Activated CD4-positive, alpha-beta T cell treated with anti-CD3 and anti-CD28 coated beads for 36 hours (primary cell): Measurements from ENCODE around the gene ATP1A4. TPM values are rescaled to one million over a fixed set of nuclear protein-coding genes. Genes with fewer than 3 reads are reported as not detected.
A peak's percentile ranks its signal among the peaks of the same experiment; 100 is the strongest.

Experiments
- ATAC-seq: fragments of 200-7000 bp; cut with Tn5 transposase; one replicate; pipeline ENCODE4 v1.10.0; 2021; ENCODE audit warnings: mild to moderate bottlenecking, moderate library complexity
- CTCF ChIA-PET: fragments of 350-600 bp; sonication (Branson Sonifier 250); formaldehyde crosslinking; loops from one replicate; lab custom pipeline; 2021; ENCODE audit warnings: antibody characterized with exemption; lab: Charles Lee
- POLR2A ChIA-PET: fragments of 350-600 bp; sonication (Branson Sonifier 250); formaldehyde crosslinking; loops from one replicate; lab custom pipeline; 2021; ENCODE audit warnings: antibody characterized with exemption, inconsistent platforms; lab: Charles Lee
- DNase-seq: peaks from one replicate; pipeline ENCODE4 v3.0.0-alpha.2; 2020
- H3K27ac Mint-ChIP-seq: one replicate; pipeline ENCODE4 v1.8.0; 2021; ENCODE audit warnings: mixed read lengths
- H3K27me3 Mint-ChIP-seq: one replicate; pipeline ENCODE4 v1.8.0; 2021; ENCODE audit warnings: mixed read lengths
- H3K36me3 Mint-ChIP-seq: one replicate; pipeline ENCODE4 v1.8.0; 2021; ENCODE audit warnings: low read depth, mixed read lengths
- H3K4me1 Mint-ChIP-seq: one replicate; pipeline ENCODE4 v1.8.0; 2021; ENCODE audit warnings: mixed read lengths
- H3K4me3 Mint-ChIP-seq: one replicate; pipeline ENCODE4 v1.8.0; 2021; ENCODE audit warnings: mild to moderate bottlenecking, moderate library complexity, mixed read lengths
- H3K9me3 Mint-ChIP-seq: one replicate; pipeline ENCODE4 v1.8.0; 2021; ENCODE audit warnings: low read depth, mixed read lengths
- intact Hi-C, 2 experiments: fragments of 100-400 bp; cut with DNase I in 1 of 2; cut with micrococcal nuclease in 1 of 2; formaldehyde crosslinking; loops; one replicate each; pipeline versions ENCODE4 v1.14.2 to v1.15.1; 2022 to 2024; cut with DNase I, micrococcal nuclease
- total RNA-seq, 2 experiments: library from RNA; stranded (reverse); gene quantifications; one replicate each; pipeline ENCODE4 v1.2.3, GENCODE V29; 2021

The ATP1A4 gene
- total RNA-seq, 2 experiments from 2014 or later: not detected

DNA sequence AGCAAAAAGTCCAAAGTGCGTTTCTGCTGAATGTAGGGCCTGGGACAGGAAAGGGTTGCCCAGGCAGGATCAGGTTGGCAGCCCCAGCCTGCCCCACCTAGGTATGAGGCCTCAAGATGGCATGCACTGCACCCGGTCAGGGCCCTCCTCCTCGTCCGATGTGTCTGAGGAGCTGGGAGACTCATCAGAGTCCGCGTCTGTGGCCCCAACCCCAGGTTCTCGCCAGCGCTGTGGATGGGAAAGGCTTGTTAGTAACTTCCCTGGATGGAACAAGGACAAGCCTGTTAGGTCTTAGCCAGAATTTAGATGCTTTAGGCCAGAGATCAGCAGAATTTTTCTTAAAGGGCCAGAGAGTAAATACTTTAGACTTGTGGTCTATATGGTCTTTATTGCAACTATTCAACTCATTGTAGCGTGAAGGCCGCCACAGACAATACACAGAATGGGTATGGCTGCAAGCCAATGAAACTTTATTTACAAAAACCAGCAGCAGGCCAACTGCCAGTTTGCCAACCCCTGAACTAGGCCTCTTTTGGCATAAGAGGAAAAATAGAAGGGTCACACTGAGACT lies 66.2 kb downstream of the ATP1A4 start:
- ChIA-PET CTCF (interaction anchor here (0.7 kb wide), 1 partner anchor 116 kb away, joined by 3 read pairs; no protein-coding TSS in a partner anchor), POLR2A (no interaction called here)
- H3K27ac Mint-ChIP-seq: peak overlapping the region; percentile 21
- peaks cover 45% of the 10 kb centered on the region for H3K36me3 Mint-ChIP-seq
- H3K9me3 Mint-ChIP-seq: no peaks in the 10 kb centered on the region
- H3K27me3 Mint-ChIP-seq: no peaks in the 10 kb centered on the region
- DNase-seq (no peak), ATAC-seq (no peak)
- H3K4me3 Mint-ChIP-seq: no peak overlapping the region
- no peaks in the 10 kb centered on the region for H3K4me1 Mint-ChIP-seq
- intact Hi-C loops: no loop called here

DNA sequence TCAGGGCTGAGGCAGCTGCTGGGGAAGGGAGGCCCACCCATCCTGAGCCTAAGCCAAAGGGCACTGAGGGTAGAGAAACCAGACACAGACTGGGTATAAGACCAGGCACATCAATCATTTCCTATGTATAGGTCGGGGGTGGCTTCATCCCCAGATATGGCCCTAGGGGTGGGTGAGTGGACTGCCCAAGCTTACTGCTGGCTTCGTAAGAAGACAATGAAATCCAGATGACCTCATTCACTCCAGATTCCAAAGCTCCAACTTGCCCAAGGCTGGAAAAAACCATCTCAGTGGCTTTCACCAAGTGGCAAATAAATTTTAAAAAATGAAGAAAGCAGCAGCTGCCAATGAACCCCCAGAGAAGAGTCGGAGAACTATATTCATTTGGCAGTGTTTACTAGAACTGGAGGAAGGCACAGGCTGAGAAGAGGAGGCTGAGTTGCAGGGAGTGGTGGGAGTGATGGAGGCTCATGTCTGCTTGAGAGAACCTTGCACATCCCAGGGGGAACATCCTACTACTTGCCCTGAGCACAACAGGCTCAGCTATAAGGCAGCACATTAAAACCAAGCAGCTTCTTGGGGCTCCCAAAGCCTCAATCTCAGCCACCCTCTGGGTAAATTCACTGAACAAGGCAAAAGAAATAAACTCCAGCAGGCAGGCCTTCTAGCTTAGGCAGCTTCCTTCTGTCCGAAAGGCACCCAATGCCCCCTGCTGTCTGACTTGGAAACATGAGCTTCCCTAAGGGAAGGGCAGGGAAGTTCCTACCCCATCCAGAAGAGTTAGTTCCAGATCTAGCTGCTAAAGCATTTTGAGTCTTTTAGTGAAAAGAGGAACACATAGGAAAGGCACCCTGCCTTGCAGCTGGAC lies 67.9 kb downstream of the ATP1A4 start:
- no peak for DNase-seq
- no peaks in the 10 kb centered on the region for H3K9me3 Mint-ChIP-seq
- H3K4me3 Mint-ChIP-seq: no peak overlapping the region
- ChIA-PET POLR2A (interaction anchor here (0.7 kb wide), 1 partner anchor 47 kb away, joined by 3 read pairs; no protein-coding TSS in a partner anchor), CTCF (interaction anchor here (0.6 to 1.9 kb wide), 15 partner anchors 9 to 134 kb away, joined by 3 to 7 read pairs (median 4); no protein-coding TSS in a partner anchor)
- H3K36me3 Mint-ChIP-seq: peaks cover 41% of the 10 kb centered on the region
- intact Hi-C loops: no loop called here
- H3K27ac Mint-ChIP-seq: no peak overlapping the region
- H3K4me1 Mint-ChIP-seq: no peaks in the 10 kb centered on the region
- ATAC-seq: no peak
- H3K27me3 Mint-ChIP-seq: no peaks in the 10 kb centered on the region

DNA sequence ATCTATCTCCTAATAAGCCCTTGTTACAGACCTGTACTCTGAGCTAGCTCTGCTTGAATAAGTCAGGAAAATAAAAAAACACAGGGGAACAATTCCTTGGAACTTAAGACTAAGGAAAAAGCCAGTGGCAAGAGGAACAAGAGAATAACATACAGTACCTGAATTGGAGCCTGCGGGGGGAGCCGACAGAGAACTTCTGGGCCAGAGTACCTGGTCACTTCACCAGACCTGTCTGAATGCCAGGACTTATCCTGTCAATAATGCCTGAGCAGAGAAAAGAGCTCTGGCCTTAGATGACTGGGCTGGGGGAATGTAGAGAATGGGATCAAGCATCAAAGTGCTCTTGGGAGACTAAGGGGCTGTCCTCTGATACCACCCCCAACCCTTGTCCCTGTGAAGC lies 68.9 kb downstream of the ATP1A4 start:
- ChIA-PET POLR2A (interaction anchor here (0.5 to 0.7 kb wide), 2 partner anchors 29 to 48 kb away, joined by 3 to 6 read pairs; no protein-coding TSS in a partner anchor), CTCF (interaction anchor here (0.6 to 1.9 kb wide), 6 partner anchors 8 to 135 kb away, joined by 3 to 8 read pairs (median 6); no protein-coding TSS in a partner anchor)
- Mint-ChIP-seq H3K4me1 (no peaks in the 10 kb centered on the region), H3K36me3 (peaks cover 46% of the 10 kb centered on the region), H3K9me3 (no peaks in the 10 kb centered on the region), H3K4me3 (no peak overlapping the region), H3K27me3 (no peaks in the 10 kb centered on the region), H3K27ac (no peak overlapping the region)
- intact Hi-C loops: no loop called here
- DNase-seq (no peak), ATAC-seq (no peak)

DNA sequence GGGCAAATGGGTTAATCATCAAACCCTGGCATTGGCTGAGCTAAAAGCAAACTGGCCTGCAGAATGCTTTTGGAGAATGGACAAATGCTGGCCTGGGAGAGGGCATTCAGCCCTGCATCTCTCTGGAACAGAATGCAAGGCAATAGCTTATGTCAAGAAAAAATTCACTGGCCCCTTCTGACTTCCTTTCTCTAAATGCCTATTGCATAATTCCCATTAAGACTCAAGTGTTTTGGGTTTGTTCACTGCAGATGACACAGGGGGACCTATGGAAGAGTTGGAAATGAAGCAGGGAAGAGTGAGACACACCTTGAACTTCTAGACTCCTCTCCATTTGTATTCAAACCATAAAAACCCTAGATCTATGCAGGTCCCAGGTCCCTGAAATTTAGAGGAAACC lies 69.7 kb downstream of the ATP1A4 start:
- DNase-seq (no peak), ATAC-seq (no peak)
- POLR2A ChIA-PET: no interaction called here
- Mint-ChIP-seq H3K4me1 (no peaks in the 10 kb centered on the region), H3K9me3 (no peaks in the 10 kb centered on the region), H3K36me3 (peaks cover 48% of the 10 kb centered on the region), H3K27me3 (no peaks in the 10 kb centered on the region), H3K4me3 (no peak overlapping the region), H3K27ac (peak overlapping the region; percentile 33)
- intact Hi-C loops: no loop called here
- CTCF ChIA-PET: interaction anchor here (0.5 to 1.7 kb wide), 5 partner anchors 12 to 71 kb away, joined by 3 to 8 read pairs (median 4); no protein-coding TSS in a partner anchor

DNA sequence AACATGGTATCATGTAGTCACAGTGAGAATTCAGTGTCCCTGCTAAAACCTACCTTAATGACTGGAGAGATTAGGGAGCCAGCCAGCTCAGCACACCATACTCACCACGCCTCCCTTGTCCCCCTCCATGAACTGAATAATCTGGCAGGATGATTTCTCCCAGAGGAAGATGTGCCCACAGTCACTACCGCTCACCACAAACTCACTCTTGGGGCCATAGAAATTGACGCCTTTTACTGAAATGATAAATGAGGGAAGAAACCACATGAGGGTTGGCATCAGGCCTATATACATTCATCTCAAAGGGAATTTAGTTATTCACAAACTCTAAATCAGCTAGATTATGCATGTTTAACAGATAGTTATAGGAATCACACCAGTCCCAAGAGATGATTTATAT lies 71.1 kb downstream of the ATP1A4 start:
- Mint-ChIP-seq H3K4me1 (no peaks in the 10 kb centered on the region), H3K9me3 (no peaks in the 10 kb centered on the region), H3K36me3 (peaks cover 43% of the 10 kb centered on the region), H3K4me3 (no peak overlapping the region), H3K27ac (no peak overlapping the region), H3K27me3 (no peaks in the 10 kb centered on the region)
- ChIA-PET POLR2A (no interaction called here), CTCF (interaction anchor here (0.6 kb wide), 1 partner anchor 40 kb away, joined by 3 read pairs; no protein-coding TSS in a partner anchor)
- intact Hi-C loops: no loop called here
- DNase-seq (no peak), ATAC-seq (no peak)

DNA sequence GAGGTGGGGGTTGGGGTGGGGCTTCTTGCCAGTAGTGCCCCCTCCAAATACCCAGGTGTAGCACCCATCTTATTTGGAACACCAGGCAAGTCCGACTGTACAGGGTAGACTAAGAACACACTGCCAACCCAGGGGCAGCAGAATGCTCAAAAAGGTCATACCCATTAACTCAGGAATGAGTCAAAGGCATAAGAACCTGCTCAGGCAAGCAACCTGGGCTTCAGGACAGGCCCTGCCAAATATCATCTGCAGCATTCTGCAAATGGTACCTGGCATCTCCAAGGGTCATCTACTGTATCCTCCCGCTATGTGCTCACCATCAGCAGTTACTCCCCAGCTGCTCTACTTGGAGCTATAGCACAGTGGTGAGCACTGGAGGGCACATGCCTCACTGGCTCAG lies 73.2 kb downstream of the ATP1A4 start:
- no peaks in the 10 kb centered on the region for H3K27me3 Mint-ChIP-seq
- ChIA-PET CTCF (interaction anchor here (1.1 to 1.3 kb wide), 2 partner anchors 28 to 179 kb away, joined by 3 to 6 read pairs; no protein-coding TSS in a partner anchor), POLR2A (interaction anchor here (1.1 kb wide), 1 partner anchor 12 kb away, joined by 3 read pairs; no protein-coding TSS in a partner anchor)
- peaks cover 50% of the 10 kb centered on the region for H3K36me3 Mint-ChIP-seq
- DNase-seq: no peak
- intact Hi-C loops: no loop called here
- no peaks in the 10 kb centered on the region for H3K4me1 Mint-ChIP-seq
- no peak overlapping the region for H3K27ac Mint-ChIP-seq
- H3K4me3 Mint-ChIP-seq: no peak overlapping the region
- no peaks in the 10 kb centered on the region for H3K9me3 Mint-ChIP-seq
- ATAC-seq: no peak

DNA sequence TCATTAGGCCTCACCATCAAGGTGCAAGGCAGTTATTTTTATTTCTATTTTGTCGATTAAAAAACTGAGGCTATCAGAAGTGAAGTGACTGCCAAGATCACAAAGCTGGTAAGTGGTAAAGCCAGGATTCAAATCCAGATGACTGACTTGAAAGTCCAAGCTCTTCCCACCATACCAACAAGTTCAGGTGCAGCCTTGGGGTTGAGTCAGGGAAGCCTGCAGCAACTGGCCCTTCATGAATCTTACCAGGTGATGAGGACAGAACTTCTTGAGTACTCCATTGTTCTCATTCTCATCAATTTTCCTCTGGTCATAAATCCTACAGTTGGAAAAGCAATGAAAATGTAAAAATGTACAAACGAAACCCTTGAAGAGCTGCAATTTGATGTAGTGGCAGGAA lies 73.9 kb downstream of the ATP1A4 start:
- intact Hi-C loops: no loop called here
- DNase-seq (no peak), ATAC-seq (no peak)
- ChIA-PET POLR2A (interaction anchor here (1.1 kb wide), 1 partner anchor 13 kb away, joined by 3 read pairs; no protein-coding TSS in a partner anchor), CTCF (interaction anchor here (1.1 to 1.4 kb wide), 4 partner anchors 17 to 179 kb away, joined by 3 to 6 read pairs (median 4); no protein-coding TSS in a partner anchor)
- Mint-ChIP-seq H3K4me1 (no peaks in the 10 kb centered on the region), H3K27ac (no peak overlapping the region), H3K36me3 (peaks cover 50% of the 10 kb centered on the region), H3K4me3 (no peak overlapping the region), H3K27me3 (no peaks in the 10 kb centered on the region), H3K9me3 (no peaks in the 10 kb centered on the region)

DNA sequence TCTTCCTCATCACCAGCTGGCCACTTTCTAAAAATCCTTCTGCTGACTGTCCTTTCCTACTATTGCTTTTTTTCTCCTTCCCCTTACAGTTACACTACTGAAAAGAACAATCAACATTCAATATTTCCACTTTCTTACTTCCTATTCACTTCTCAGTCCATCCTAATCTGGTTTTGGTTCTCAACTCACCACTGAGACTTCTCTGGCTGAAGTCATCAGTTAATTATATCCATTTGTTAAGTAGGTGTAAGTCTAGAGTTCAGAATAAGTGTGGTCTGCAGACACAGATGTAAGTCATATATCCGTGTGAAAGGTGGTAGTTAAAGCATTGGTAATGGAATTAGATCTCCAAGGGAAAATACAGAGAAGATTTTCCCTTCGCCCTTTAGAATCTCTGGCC lies 75.2 kb downstream of the ATP1A4 start:
- no peak for ATAC-seq
- H3K27ac Mint-ChIP-seq: no peak overlapping the region
- CTCF ChIA-PET: interaction anchor here (1.1 to 2.0 kb wide), 4 partner anchors 18 to 33 kb away, joined by 3 to 6 read pairs (median 4); no protein-coding TSS in a partner anchor
- no peaks in the 10 kb centered on the region for H3K4me1 Mint-ChIP-seq
- POLR2A ChIA-PET: no interaction called here
- no peak overlapping the region for H3K4me3 Mint-ChIP-seq
- no peak for DNase-seq
- no peaks in the 10 kb centered on the region for H3K27me3 Mint-ChIP-seq
- peaks cover 52% of the 10 kb centered on the region for H3K36me3 Mint-ChIP-seq
- intact Hi-C loops: no loop called here
- no peaks in the 10 kb centered on the region for H3K9me3 Mint-ChIP-seq

DNA sequence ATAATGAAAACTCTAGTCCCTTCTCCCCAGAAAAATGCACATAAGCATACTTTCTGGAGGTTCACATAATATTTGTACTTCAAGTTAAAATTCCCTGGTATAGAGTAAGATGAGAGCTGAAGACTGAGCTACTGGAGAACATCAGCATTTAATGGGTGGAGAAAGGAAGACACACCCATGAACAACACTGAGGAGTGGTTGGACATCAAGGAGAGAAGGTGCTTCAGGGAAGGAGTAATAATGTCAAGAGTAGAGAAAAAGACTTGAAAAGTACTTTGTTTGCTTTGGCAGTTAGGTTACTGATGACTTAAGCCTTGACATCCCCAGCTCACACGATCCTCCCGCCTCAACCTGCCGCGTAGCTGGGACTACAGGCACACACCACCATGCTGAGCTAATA lies 75.6 kb downstream of the ATP1A4 start:
- ATAC-seq (no peak), DNase-seq (no peak)
- intact Hi-C loops: no loop called here
- peaks cover 50% of the 10 kb centered on the region for H3K36me3 Mint-ChIP-seq
- H3K4me3 Mint-ChIP-seq: no peak overlapping the region
- ChIA-PET CTCF (interaction anchor here (0.7 to 2.0 kb wide), 6 partner anchors 8 to 396 kb away, joined by 3 to 6 read pairs (median 4); no protein-coding TSS in a partner anchor), POLR2A (no interaction called here)
- H3K9me3 Mint-ChIP-seq: no peaks in the 10 kb centered on the region
- no peaks in the 10 kb centered on the region for H3K27me3 Mint-ChIP-seq
- no peaks in the 10 kb centered on the region for H3K4me1 Mint-ChIP-seq
- no peak overlapping the region for H3K27ac Mint-ChIP-seq

DNA sequence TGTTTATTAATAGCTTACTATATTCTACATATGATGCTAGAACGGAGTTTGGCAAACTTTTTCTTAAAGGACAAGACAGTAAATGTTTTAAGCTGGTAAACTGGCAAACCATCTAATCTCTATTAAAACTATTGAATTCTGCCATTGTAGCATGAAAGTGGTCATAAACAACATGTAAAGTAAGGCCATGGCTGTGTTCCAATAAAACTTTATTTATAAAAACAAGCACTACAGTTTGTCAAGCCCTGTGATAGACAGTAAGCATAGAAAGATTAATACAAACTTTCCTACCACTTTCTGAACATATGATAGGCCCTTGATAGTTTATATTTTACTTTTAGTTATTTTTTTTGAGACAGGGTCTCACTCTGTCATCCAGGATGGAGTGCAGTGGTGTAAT lies 76.2 kb downstream of the ATP1A4 start:
- no peaks in the 10 kb centered on the region for H3K4me1 Mint-ChIP-seq
- H3K36me3 Mint-ChIP-seq: peaks cover 47% of the 10 kb centered on the region
- ChIA-PET CTCF (interaction anchor here (0.7 to 2.0 kb wide), 6 partner anchors 8 to 396 kb away, joined by 3 to 6 read pairs (median 4); no protein-coding TSS in a partner anchor), POLR2A (no interaction called here)
- intact Hi-C loops: no loop called here
- no peaks in the 10 kb centered on the region for H3K9me3 Mint-ChIP-seq
- no peak overlapping the region for H3K4me3 Mint-ChIP-seq
- H3K27ac Mint-ChIP-seq: no peak overlapping the region
- ATAC-seq (no peak), DNase-seq (no peak)
- no peaks in the 10 kb centered on the region for H3K27me3 Mint-ChIP-seq

DNA sequence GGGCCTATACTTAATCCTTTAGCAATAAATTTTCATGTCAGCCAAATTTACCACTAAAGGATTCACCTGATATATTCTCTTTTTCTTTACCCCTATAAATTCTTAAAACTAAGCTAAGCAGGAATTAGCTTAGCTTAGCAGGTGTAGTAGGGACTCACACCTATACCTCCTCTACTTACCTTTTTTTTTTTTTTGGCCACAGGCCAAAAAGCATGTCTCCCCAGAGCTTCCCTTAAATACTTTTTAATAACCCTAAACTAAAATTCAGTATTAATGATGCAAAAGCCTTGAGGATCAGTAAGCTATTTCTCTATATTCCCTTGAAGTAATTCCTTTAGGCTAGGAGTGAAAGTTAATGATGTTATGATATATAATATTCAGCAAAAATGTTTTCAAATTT lies 77.0 kb downstream of the ATP1A4 start:
- Mint-ChIP-seq H3K27ac (no peak overlapping the region), H3K4me3 (no peak overlapping the region), H3K27me3 (no peaks in the 10 kb centered on the region), H3K4me1 (no peaks in the 10 kb centered on the region), H3K36me3 (peaks cover 49% of the 10 kb centered on the region), H3K9me3 (no peaks in the 10 kb centered on the region)
- DNase-seq: no peak
- intact Hi-C loops: no loop called here
- ATAC-seq: no peak
- ChIA-PET POLR2A (no interaction called here), CTCF (interaction anchor here (0.6 to 2.2 kb wide), 6 partner anchors 9 to 88 kb away, joined by 3 to 7 read pairs (median 4); no protein-coding TSS in a partner anchor)
